ENCODE data around the gene FAM53A.
"Not testable (repeated sequence)": the region's sequence is repeated elsewhere in the genome, so short reads cannot be mapped to it uniquely, and the experiment has no call there.

FAM53A gene

GRCh38 chr4:1685235-1686150, 1.4 kb upstream of the FAM53A start:
- DNase-seq (ENCODE audit: low read depth in 3 of 3): no peak

- peak; percentile 86 to 98 (median 88) for DNase-seq (ENCODE audit: low read depth in 3 of 3)
Measured at GRCh38 chr4:1684506-1685234, 557 bp upstream of the FAM53A start.

- no peak for DNase-seq (ENCODE audit: low read depth in 3 of 3)
Measured at GRCh38 chr4:1683261-1683735, 815 bp downstream of the FAM53A start.

- DNase-seq (ENCODE audit: low read depth in 3 of 3): no peak
Measured at GRCh38 chr4:1682860-1683259, 1.3 kb downstream of the FAM53A start.

- DNase-seq (ENCODE audit: low read depth in 3 of 3): no peak
Measured at GRCh38 chr4:1678244-1678643, 5.9 kb downstream of the FAM53A start.

GRCh38 chr4:1676605-1677525, 7.2 kb downstream of the FAM53A start:
- no peak for DNase-seq (ENCODE audit: low read depth in 3 of 3)

GRCh38 chr4:1675802-1676137, 8.3 kb downstream of the FAM53A start:
- DNase-seq (ENCODE audit: low read depth in 3 of 3): no peak

GRCh38 chr4:1675136-1675801, 8.8 kb downstream of the FAM53A start:
- DNase-seq (ENCODE audit: low read depth in 3 of 3): no peak

GRCh38 chr4:1674682-1675081, 9.4 kb downstream of the FAM53A start:
- no peak for DNase-seq (ENCODE audit: low read depth in 3 of 3)

GRCh38 chr4:1673671-1674070, 10.4 kb downstream of the FAM53A start:
- DNase-seq (ENCODE audit: low read depth in 3 of 3): no peak

- not testable (repeated sequence) for DNase-seq (ENCODE audit: low read depth in 3 of 3)
Measured at GRCh38 chr4:1671011-1671410, 13.1 kb downstream of the FAM53A start.

GRCh38 chr4:1670279-1670678, 13.8 kb downstream of the FAM53A start:
- no peak for DNase-seq (ENCODE audit: low read depth in 3 of 3)

GRCh38 chr4:1669850-1670249, 14.3 kb downstream of the FAM53A start:
- DNase-seq (ENCODE audit: low read depth in 3 of 3): no peak

- no peak for DNase-seq (ENCODE audit: low read depth in 3 of 3)
Measured at GRCh38 chr4:1669270-1669669, 14.8 kb downstream of the FAM53A start.

GRCh38 chr4:1668488-1668840, 15.6 kb downstream of the FAM53A start:
- DNase-seq (ENCODE audit: low read depth in 3 of 3): no peak

GRCh38 chr4:1667273-1667672, 16.8 kb downstream of the FAM53A start:
- DNase-seq (ENCODE audit: low read depth in 3 of 3): no peak

- no peak for DNase-seq (ENCODE audit: low read depth in 3 of 3)
Measured at GRCh38 chr4:1666391-1666790, 17.7 kb downstream of the FAM53A start.

- no peak for DNase-seq (ENCODE audit: low read depth in 3 of 3)
Measured at GRCh38 chr4:1664141-1664540, 20.0 kb downstream of the FAM53A start.

GRCh38 chr4:1663549-1663948, 20.6 kb downstream of the FAM53A start:
- DNase-seq (ENCODE audit: low read depth in 3 of 3): no peak

GRCh38 chr4:1661695-1662094, 22.4 kb downstream of the FAM53A start:
- DNase-seq (ENCODE audit: low read depth in 3 of 3): no peak

GRCh38 chr4:1660948-1661677, 23.0 kb downstream of the FAM53A start:
- DNase-seq (ENCODE audit: low read depth in 3 of 3): no peak
